Mesenchymal stem cell (in vitro differentiated cells and primary cell): ENCODE measurements around the gene OSBPL3.
A peak's percentile ranks its signal among the peaks of the same experiment; 100 is the strongest.

Experiments used
- DNase-seq: peaks from one replicate; pipeline ENCODE4 v3.0.0-alpha.2; 2013
- H2AFZ ChIP-seq: one replicate; pipeline ENCODE4 v1.6.1; 2013; ENCODE audit warnings: low read depth, mild to moderate bottlenecking, control low read depth, inconsistent platforms, low read length, moderate library complexity
- H2AK5ac ChIP-seq: 2 replicates; pipeline ENCODE4 v1.6.1; 2013; ENCODE audit warnings: low read length, moderate library complexity, mild to moderate bottlenecking, inconsistent platforms; ENCODE audit not compliant: severe bottlenecking
- H2BK120ac ChIP-seq: one replicate; pipeline ENCODE4 v1.6.1; 2013; ENCODE audit warnings: low read depth, mild to moderate bottlenecking, inconsistent platforms, low read length, moderate library complexity
- H2BK12ac ChIP-seq, 2 experiments: one replicate each; pipeline ENCODE4 v1.6.1; 2013; ENCODE audit warnings: inconsistent platforms in 2 of 2, low read length in 2 of 2, mild to moderate bottlenecking in 2 of 2, moderate library complexity in 2 of 2, control low read depth in 1 of 2
- H2BK15ac ChIP-seq: one replicate; pipeline ENCODE4 v1.6.1; 2013; ENCODE audit warnings: mild to moderate bottlenecking, low read depth, inconsistent platforms; ENCODE audit not compliant: poor library complexity, severe bottlenecking
- H2BK5ac ChIP-seq: 2 replicates; pipeline ENCODE4 v1.6.1; 2013; ENCODE audit warnings: low read depth, mild to moderate bottlenecking, low read length, control low read depth, inconsistent platforms; ENCODE audit not compliant: poor library complexity, severe bottlenecking
- H3K14ac ChIP-seq, 2 experiments: one replicate each; pipeline ENCODE4 v1.6.1; 2013; ENCODE audit warnings: inconsistent platforms in 2 of 2, low read length in 2 of 2, control low read depth in 1 of 2, mild to moderate bottlenecking in 1 of 2, moderate library complexity in 1 of 2
- H3K18ac ChIP-seq, 2 experiments: one replicate each; pipeline ENCODE4 v1.6.1; 2013; ENCODE audit warnings: inconsistent platforms in 2 of 2, low read length in 2 of 2, control low read depth in 1 of 2, low read depth in 1 of 2, mild to moderate bottlenecking in 1 of 2
- H3K23ac ChIP-seq, 2 experiments: one replicate each; pipeline ENCODE4 v1.6.1; 2013; ENCODE audit warnings: inconsistent platforms in 2 of 2, low read length in 2 of 2, mild to moderate bottlenecking in 2 of 2, moderate library complexity in 2 of 2, control low read depth in 1 of 2
- H3K27ac ChIP-seq: 2 replicates; pipeline ENCODE4 v1.5.1; 2013; ENCODE audit warnings: mild to moderate bottlenecking, moderate library complexity, low read length, control low read depth, inconsistent platforms; ENCODE audit not compliant: poor library complexity, severe bottlenecking
- H3K27me3 ChIP-seq, 2 experiments: 2 replicates each; pipeline versions ENCODE4 v1.6.1 to v1.7.0; 2013; ENCODE audit warnings: low read length in 2 of 2, mild to moderate bottlenecking in 2 of 2, moderate library complexity in 2 of 2, control low read depth in 1 of 2, inconsistent platforms in 1 of 2; ENCODE audit not compliant: control insufficient read depth in 1 of 2, insufficient read depth in 1 of 2
- H3K36me3 ChIP-seq, 2 experiments: 2 replicates each; pipeline versions ENCODE4 v1.6.1 to v1.7.0; 2013; ENCODE audit warnings: low read length in 2 of 2, control low read depth in 1 of 2, inconsistent platforms in 1 of 2, low read depth in 1 of 2, mild to moderate bottlenecking in 1 of 2; ENCODE audit not compliant: insufficient read depth in 2 of 2, control insufficient read depth in 1 of 2
- H3K4ac ChIP-seq, 2 experiments: one replicate each; pipeline ENCODE4 v1.6.1; 2013; ENCODE audit warnings: inconsistent platforms in 2 of 2, low read length in 2 of 2, mild to moderate bottlenecking in 2 of 2, moderate library complexity in 2 of 2, control low read depth in 1 of 2, low read depth in 1 of 2
- H3K4me1 ChIP-seq: 2 replicates; pipeline ENCODE4 v1.6.1; 2013; ENCODE audit warnings: low read depth, low read length, control low read depth; ENCODE audit not compliant: control insufficient read depth, insufficient read depth
- H3K4me2 ChIP-seq: 2 replicates; pipeline ENCODE4 v1.6.1; 2013; ENCODE audit warnings: low read length, mild to moderate bottlenecking, inconsistent platforms; ENCODE audit not compliant: poor library complexity, severe bottlenecking
- H3K4me3 ChIP-seq, 2 experiments: 2 replicates each; pipeline versions ENCODE4 v1.5.1 to v1.7.0; 2013; ENCODE audit warnings: low read length in 2 of 2, mild to moderate bottlenecking in 2 of 2, control low read depth in 1 of 2, low read depth in 1 of 2; ENCODE audit not compliant: insufficient read depth in 1 of 2
- H3K79me1 ChIP-seq: replicated peaks from 2 replicates; pipeline ENCODE4 v1.6.1; 2013; ENCODE audit warnings: mild to moderate bottlenecking, control low read depth, low read length, inconsistent platforms; ENCODE audit not compliant: poor library complexity, severe bottlenecking
- H3K9ac ChIP-seq: 2 replicates; pipeline ENCODE4 v1.7.0; 2013; ENCODE audit warnings: mild to moderate bottlenecking, low read length, moderate library complexity
- H3K9me3 ChIP-seq: 2 replicates; pipeline ENCODE4 v1.7.0; 2013; ENCODE audit warnings: mild to moderate bottlenecking, low read length; ENCODE audit not compliant: control insufficient read depth
- H4K8ac ChIP-seq: one replicate; pipeline ENCODE4 v1.6.1; 2013; ENCODE audit warnings: inconsistent platforms, mild to moderate bottlenecking, low read length, moderate library complexity
- H4K91ac ChIP-seq: one replicate; pipeline ENCODE4 v1.6.1; 2013; ENCODE audit warnings: mild to moderate bottlenecking, low read length, inconsistent platforms
- WGBS: methylation state at CpG from one replicate; pipeline ENCODE4 v1.1.7; 2013; ENCODE audit warnings: mixed read lengths; 5-methylcytosine and 5-hydroxymethylcytosine counted together

OSBPL3 gene

GRCh38 chr7:24917510-24918239 lies 62.3 kb downstream of the OSBPL3 start:
- WGBS: 99% methylated on average over 3 of the region's 3 CpGs
- H3K27ac ChIP-seq: peak overlapping the region; percentile 30
- H3K4me1 ChIP-seq: peaks cover 8% of the 10 kb centered on the region

GRCh38 chr7:24916463-24917040 lies 63.4 kb downstream of the OSBPL3 start:
- H4K8ac ChIP-seq: no peak overlapping the region
- H2AK5ac ChIP-seq: no peak overlapping the region
- no peak overlapping the region for H3K9ac ChIP-seq
- H3K23ac ChIP-seq: no peak overlapping the region
- no peak overlapping the region for H3K18ac ChIP-seq
- H3K9me3 ChIP-seq: no peaks in the 10 kb centered on the region
- H3K4me2 ChIP-seq: no peak overlapping the region
- peaks cover 6% of the 10 kb centered on the region for H3K4me1 ChIP-seq
- no peaks in the 10 kb centered on the region for H3K36me3 ChIP-seq
- peaks cover 26% of the 10 kb centered on the region for H3K79me1 ChIP-seq
- no peak overlapping the region for H2BK12ac ChIP-seq
- no peak overlapping the region for H2BK15ac ChIP-seq
- H2BK5ac ChIP-seq: no peak overlapping the region
- no peak overlapping the region for H3K14ac ChIP-seq
- no peak overlapping the region for H2AFZ ChIP-seq
- H2BK120ac ChIP-seq: no peak overlapping the region
- WGBS: 0% methylated on average over 1 of the region's 4 CpGs
- H4K91ac ChIP-seq: no peak overlapping the region
- H3K27ac ChIP-seq: no peak overlapping the region
- H3K4ac ChIP-seq: no peak overlapping the region
- H3K4me3 ChIP-seq: no peak overlapping the region
- no peaks in the 10 kb centered on the region for H3K27me3 ChIP-seq
- peak; percentile 20 for DNase-seq

More at GRCh38 chr7:24917510-24918239, 62.3 kb downstream of the OSBPL3 start:
- H3K36me3 ChIP-seq: no peaks in the 10 kb centered on the region
- no peak overlapping the region for H2AK5ac ChIP-seq
- no peak overlapping the region for H3K4me2 ChIP-seq
- H3K23ac ChIP-seq: no peak overlapping the region
- H2BK120ac ChIP-seq: no peak overlapping the region
- H4K8ac ChIP-seq: no peak overlapping the region
- no peak overlapping the region for H3K18ac ChIP-seq
- no peak overlapping the region for H3K14ac ChIP-seq
- H2BK12ac ChIP-seq: peak overlapping the region in 1 of 2 experiments; percentile 10
- peak overlapping the region in 1 of 2 experiments; percentile 0 for H3K4me3 ChIP-seq
- H2BK5ac ChIP-seq: no peak overlapping the region
- H4K91ac ChIP-seq: no peak overlapping the region
- peaks cover 29% of the 10 kb centered on the region for H3K79me1 ChIP-seq
- no peak overlapping the region for H2AFZ ChIP-seq
- no peak overlapping the region for H3K4ac ChIP-seq
- H2BK15ac ChIP-seq: no peak overlapping the region
- no peaks in the 10 kb centered on the region for H3K9me3 ChIP-seq
- DNase-seq: peak; percentile 45
- H3K27me3 ChIP-seq: no peaks in the 10 kb centered on the region
- no peak overlapping the region for H3K9ac ChIP-seq

- Histone ChIP-seq H4K8ac (no peak overlapping the region), H4K91ac (no peak overlapping the region), H3K18ac (no peak overlapping the region), H3K4me3 (no peak overlapping the region), H2AK5ac (no peak overlapping the region), H3K14ac (no peak overlapping the region), H3K79me1 (peaks cover 34% of the 10 kb centered on the region), H2BK12ac (no peak overlapping the region), H3K9me3 (no peaks in the 10 kb centered on the region), H3K4me2 (no peak overlapping the region), H3K23ac (no peak overlapping the region), H2BK5ac (no peak overlapping the region), H3K9ac (no peak overlapping the region), H3K4me1 (peaks cover 6% of the 10 kb centered on the region), H3K27me3 (no peaks in the 10 kb centered on the region), H2BK120ac (no peak overlapping the region), H2BK15ac (no peak overlapping the region), H3K4ac (no peak overlapping the region), H2AFZ (no peak overlapping the region), H3K36me3 (no peaks in the 10 kb centered on the region), H3K27ac (no peak overlapping the region)
- DNase-seq: no peak
- 100% methylated on average over 1 of the region's 1 CpG for WGBS
Observed at GRCh38 chr7:24914465-24914859, 65.5 kb downstream of the OSBPL3 start.

- Histone ChIP-seq H3K4me2 (no peak overlapping the region), H3K23ac (no peak overlapping the region), H3K4me1 (peaks cover 6% of the 10 kb centered on the region), H2AFZ (no peak overlapping the region), H3K36me3 (no peaks in the 10 kb centered on the region), H3K4ac (no peak overlapping the region), H2BK15ac (no peak overlapping the region), H4K91ac (no peak overlapping the region), H3K14ac (no peak overlapping the region), H3K27ac (no peak overlapping the region), H4K8ac (no peak overlapping the region), H2AK5ac (no peak overlapping the region), H3K27me3 (no peaks in the 10 kb centered on the region), H3K18ac (no peak overlapping the region), H3K79me1 (peaks cover 34% of the 10 kb centered on the region), H2BK5ac (no peak overlapping the region), H3K9me3 (no peaks in the 10 kb centered on the region), H2BK12ac (no peak overlapping the region), H3K9ac (no peak overlapping the region), H2BK120ac (no peak overlapping the region), H3K4me3 (no peak overlapping the region)
- DNase-seq: no peak
- WGBS: 100% methylated on average over 2 of the region's 4 CpGs
Observed at GRCh38 chr7:24913801-24914464, 66.0 kb downstream of the OSBPL3 start.
